Skin of body (tissue), 2 donors: ENCODE data around the gene PPP1R3E. TPM values are rescaled to one million over a fixed set of nuclear protein-coding genes. Genes with fewer than 3 reads are reported as not detected.
"Not testable (repeated sequence)": the region's sequence is repeated elsewhere in the genome, so short reads cannot be mapped to it uniquely, and the experiment has no call there.

ENCODE experiments used
- DNase-seq: peaks from one replicate; lab custom pipeline; 2025; lab: John Stamatoyannopoulos, UW
- total RNA-seq: library from RNA; depleted of rRNA; stranded (reverse); fragments of >200 nt; gene quantifications from one replicate; pipeline ENCODE4 v1.2.3, GENCODE V29; 2014

PPP1R3E gene, protein sequence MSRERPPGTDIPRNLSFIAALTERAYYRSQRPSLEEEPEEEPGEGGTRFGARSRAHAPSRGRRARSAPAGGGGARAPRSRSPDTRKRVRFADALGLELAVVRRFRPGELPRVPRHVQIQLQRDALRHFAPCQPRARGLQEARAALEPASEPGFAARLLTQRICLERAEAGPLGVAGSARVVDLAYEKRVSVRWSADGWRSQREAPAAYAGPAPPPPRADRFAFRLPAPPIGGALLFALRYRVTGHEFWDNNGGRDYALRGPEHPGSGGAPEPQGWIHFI
- total RNA-seq, result 6.0 TPM

DNA sequence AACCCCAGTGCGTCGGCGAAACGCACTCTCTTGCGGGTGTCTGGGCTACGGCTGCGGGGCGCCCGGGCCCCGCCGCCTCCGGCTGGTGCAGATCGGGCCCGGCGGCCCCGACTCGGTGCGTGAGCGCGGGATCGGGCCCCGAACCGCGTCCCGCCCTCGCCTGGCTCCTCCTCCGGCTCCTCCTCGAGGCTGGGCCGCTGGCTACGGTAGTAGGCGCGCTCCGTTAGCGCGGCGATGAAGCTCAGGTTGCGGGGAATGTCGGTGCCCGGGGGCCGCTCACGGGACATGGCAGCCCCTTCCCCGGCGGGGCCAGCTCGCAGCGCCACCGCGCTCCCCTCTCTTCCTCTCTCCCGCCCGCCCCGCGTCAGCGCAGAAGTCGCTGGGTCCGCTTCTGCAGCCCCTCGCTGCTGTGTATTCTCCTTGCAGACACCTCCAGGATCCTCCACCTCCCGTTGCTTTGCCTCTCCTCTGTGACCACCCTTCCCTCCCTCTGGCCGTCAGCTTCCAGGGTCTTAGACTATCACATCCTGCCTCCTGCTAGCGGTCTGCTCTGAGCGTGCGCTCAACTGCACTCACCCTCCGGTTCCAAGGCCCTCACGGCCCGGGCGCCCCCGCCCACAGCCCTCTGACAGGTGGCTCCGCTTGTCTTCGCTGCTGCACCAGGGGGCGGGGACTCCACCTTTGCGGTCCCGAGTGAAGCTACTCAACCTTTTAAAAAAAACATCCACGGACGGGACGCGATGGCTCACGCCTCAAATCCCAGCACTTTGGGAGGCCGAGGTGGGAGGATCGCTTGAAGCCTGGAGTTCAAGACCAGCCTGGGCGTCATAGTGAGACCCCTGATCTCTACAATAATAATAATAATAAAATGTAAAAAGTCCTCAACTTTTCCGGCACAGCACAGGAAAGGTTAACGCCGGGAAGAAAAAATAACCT is at the start of gene PPP1R3E:
Gene PPP1R3E, minus strand, starts transcription at position 570 of the 936 bp plus-strand sequence. Its CDS starts 283 bp downstream, at position 287.
- DNase-seq, result peak; percentile 42

DNA sequence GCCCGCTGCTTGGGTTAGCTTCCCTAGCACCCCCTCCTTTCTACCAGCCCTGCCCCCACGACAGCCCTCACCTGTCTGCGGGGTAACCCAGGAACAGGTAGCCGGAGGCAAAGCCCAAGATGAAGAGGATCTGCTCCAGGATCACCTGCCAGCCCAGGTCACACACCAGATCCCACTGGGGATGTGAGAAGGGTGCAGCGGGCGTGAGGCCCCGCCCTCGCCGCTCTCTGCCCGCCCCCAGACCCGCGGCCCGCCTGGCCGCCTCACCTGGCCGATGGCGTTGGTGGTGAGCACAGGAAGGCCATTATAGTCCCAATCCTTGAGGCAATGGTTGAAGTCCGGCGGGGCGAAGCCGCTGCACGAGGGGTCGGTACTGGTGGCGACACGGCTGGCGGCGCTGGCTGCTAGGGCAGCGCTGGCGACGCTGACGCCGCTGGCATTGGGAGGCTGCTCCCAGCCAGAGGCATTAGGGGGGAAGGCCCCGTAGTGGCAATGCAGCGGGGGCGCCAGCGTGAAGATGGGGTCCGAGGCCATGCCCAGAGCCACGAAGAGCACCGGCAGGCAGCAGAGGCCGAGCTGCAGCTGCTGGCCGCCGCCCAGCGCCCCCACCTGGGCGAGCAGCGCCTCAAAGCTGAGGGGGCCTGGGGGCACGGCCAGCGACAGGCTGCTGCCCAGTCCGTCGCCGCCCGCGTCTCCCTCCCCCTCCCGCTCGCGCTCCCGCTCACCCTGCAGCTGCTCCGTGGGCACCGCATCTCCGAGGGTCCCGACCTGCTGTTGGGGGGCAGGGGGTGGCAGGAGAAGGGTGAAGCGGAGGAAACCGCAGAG is 49.2 kb upstream of the PPP1R3E start:
- no peak for DNase-seq

DNA sequence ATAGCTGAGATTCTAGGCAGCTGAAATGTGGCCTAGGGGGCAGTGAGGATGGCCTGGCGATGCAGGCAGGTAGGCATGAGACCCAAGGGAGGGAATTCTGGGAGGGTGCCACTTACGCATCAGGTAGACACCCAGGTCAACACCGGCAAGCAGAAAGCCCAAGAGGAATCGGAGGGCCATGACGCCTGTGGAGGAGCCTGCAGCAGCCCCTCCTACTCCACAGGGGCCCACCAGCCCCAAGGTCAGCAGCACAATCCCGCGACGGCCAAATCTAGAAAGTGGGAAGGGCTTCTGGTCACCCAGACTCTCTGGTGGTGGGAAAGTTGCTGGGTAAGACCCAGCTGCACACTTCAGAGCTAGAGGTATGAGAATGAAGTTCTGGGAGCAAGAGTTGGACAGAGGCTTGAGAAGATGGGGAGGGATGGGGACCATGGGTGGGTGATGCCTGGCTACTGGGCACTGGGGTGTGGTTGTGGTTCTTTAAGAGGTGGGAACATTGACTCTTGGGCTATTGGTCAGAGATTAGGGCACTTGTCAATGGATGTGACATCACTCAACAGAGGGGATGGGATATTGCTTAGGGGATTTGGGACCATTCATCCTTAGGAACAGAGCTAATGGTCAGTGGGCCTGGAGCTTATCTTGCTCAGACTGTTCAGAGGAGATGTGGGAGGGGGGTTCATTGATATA is 46.6 kb upstream of the PPP1R3E start:
- DNase-seq, result no peak

DNA sequence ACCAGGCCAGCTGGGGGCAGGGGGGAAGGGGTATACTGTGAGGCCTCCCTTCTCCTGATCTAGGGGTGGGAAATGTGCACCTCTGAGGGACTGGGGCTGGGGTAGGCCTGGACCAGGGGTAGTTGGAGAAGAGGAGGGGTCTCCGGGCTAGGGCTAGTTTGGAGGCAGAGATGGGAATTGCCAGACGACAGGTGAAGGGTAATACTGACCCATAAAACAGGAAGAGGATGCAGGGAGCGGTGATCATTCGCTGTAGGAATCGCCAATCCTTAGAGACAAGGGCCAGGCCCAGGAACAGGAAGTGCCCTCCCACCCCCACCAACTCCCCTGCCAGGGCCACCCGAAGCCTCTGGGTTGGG is 45.6 kb upstream of the PPP1R3E start:
- no peak for DNase-seq

DNA sequence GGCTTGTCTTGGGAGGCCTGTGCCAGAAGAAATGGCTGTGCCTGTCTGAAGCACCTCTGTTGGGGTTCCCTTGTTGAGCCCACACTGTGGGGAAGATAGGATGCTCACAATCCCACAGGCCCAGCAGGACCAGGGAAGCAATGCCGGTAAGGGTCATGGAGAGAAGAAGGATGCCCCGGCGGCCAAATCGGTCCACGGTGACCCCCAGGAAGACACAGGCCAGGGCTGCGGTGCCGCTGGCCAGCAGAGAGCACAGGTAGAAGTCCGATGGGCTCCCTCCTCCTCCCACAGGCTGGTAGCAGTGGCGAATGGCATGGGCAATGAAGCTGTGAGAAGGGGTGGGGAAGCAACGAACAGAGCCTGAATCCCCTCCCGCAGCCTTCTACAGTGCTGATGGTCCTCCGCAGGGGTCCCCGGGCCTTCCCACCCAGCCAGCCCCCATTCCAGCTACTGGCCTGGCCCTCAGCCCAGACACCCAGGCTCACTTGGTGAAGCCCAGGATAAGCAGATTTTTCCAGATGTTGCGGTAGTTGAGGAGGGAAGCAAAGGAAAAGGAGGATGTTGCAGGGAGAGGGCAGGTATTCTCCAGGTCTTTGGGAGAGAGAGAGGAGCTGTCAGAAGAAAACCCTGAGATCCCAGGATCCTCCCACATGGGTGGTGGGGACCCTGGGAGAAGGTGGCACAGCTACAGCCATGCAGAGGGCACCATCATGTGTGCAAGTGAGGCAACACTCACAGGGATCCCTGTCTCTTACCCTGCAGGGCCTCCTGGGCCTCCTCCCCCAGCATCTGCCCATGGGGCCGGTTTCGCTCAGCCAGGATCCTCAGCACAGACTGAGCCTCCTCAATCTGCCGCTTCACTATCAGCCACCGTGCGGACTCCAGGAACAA is 45.0 kb upstream of the PPP1R3E start:
- no peak for DNase-seq

DNA sequence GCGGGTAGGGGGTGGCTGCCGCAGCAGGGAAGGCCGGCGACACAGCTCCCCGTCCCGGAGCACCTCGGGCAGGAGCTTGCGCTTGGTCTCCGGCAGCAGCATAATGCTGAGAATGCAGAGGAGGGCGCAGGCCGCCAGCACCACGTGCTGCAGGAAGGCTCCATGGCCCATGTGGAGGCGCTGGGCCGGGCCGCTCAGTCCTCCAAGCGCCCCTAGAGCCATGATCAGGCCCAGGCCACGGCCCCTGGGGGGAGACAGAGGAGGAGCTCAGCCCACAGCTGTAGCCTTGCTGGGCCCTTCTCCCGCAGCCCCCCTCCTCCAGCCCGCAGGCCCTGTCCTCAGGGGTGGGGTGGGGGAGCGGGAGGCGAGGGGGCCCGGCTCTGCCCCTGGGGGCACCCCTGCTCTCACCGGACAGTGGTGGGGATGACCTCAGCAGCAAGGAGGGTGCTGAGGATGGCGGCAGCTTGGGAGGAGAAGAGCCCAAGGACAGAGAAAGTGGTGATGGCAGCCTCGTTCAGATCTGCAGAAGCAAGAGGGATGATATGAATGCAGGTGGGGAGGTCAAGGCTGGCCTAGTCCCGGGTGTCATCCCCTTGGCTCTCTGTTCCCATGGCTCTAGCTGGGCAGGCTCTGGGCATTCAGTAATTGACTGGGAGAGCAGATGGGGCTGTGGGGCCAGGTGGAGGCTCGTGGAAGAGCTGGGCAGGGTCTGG is 44.2 kb upstream of the PPP1R3E start:
- no peak for DNase-seq

DNA sequence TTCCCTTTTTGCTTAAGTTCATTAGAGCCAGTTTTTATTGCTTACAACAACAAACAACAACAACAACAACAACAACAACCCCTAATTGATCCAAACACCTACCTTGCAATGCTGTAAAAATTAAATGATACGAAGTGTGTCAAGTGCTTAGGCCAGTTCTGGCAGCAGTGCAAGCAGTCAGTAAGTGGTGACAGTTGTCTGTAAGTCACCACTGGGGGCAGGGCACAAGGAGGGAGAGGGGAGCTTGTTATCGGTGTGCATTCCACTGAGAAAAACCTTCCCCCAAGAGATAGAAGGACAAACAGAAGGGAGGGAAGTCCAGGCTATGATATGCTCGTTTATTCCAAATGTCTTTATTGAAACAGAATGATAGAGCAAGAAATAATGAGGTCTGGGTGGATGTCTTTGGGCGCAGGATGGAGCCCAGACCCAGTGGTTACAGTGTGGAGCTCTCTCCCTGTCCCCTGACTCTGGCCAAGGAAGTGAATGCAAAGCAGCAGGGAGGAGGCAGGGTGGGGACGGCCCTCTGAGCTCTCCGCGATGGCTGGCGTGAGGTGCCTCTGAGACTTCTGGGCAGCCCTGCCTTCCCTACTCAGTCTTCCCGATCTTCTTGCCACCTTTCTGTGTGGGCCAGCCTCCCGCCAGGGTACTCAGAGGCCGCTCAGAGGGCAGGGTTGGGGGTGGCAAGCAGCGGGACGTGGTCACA is 43.5 kb upstream of the PPP1R3E start:
- DNase-seq, result no peak

DNA sequence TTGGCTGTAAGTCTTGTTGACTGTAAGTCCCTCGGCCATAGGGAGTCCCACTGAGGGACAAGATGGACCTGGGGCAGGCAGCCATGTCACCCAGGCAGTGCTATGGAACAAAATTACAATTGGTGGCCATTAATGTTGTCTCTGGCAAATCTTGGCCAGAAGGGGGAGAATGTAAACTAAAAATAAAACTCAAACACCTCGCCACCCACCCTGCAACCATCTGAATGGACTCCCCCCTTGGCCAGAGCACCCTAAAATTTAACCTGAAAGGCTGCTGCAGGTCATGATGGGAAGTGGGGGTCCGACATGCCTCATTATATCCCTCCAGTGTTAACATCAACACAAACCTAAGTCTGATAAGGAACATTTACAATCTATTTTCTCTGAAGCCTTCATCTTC is 41.8 kb upstream of the PPP1R3E start:
- no peak for DNase-seq

DNA sequence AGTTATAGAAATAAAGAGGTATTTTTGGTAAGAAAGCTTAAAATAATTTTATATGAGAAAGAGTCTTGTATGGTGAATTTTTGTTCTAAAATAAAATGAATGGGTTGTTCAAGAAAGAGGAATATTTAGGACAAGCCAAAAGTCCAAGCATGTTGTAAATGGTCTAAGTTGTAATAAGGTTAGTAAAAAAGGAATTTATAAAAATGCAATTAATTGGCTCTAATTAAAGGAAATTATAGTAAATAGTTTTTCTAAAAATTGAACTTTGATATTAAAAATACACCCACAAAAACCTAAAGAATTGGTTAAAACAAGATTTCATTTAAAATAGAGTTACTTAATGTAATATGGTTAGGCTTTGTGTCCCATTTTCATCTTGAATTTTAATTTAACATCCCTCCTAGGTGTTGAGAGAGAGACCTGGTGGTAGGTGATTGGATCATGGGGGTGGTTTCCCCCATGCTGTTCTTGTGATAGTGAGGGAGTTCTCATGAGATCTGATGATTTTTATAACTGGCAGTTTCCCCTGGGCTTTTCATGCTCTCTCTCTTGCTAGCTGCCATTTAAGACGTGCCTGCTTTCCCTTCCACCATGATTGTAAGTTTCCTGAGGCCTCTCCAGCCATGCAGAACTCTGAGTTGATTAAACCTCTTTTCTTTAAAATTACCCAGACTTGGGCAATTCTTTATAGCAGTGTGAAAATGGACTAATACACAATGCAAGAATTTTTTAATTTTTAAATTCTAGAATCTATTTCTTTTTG is 37.0 kb upstream of the PPP1R3E start:
- no peak for DNase-seq

DNA sequence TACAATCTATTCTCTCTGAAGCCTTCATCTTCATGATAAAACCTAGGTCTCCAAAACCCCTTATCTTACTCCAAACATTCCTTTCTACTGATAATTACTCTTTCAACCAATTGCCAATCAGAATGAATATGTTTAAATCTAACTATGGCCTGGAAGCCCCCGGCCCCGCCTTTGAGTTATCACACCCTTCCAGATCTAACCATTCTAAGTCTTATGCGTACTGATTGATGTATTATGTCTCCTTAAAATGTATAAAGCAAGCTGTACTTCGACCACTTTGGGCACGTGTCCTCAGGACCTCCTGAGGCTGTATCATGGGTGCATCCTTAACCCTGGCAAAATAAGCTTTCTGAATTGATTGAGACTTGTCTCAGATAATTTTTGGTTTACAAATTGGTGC is 33.0 kb upstream of the PPP1R3E start:
- DNase-seq, result no peak

DNA sequence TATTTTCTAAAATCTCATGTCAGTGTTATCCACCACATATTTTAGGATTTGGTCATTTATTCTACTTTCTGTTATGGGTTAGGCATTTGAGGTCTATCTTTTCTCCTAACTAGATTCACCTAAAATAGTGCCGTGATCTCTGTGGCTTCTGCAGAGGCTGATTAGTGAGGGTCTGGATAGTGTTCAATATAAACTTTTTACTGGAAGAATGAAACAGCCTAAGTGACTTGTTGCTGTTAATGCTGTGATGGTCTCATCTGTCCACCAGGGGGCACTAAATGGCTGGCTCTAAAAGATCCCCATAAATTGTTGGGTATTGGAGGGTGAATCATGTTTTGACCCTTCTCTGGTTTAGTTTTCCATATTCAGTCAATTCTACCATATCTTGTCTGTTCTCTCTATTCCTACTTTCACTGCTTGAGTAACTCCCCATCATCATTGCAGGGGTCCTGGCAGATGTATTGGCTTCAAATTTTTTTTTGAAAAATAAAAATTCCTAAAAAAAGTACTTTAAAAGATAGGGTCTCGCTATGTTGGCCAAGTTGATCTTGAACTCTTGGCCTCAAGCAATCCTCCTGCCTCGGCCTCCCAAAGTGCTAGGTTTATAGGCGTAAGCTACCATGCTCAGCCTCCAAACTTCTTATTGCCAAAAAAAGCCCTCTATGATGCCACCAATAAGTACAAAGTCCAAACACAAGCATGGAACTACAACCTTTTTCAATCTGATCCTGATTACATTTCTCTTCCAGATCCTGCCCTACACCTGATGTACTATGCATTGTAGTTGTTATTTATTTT is 25.5 kb upstream of the PPP1R3E start:
- peak; percentile 64 for DNase-seq

DNA sequence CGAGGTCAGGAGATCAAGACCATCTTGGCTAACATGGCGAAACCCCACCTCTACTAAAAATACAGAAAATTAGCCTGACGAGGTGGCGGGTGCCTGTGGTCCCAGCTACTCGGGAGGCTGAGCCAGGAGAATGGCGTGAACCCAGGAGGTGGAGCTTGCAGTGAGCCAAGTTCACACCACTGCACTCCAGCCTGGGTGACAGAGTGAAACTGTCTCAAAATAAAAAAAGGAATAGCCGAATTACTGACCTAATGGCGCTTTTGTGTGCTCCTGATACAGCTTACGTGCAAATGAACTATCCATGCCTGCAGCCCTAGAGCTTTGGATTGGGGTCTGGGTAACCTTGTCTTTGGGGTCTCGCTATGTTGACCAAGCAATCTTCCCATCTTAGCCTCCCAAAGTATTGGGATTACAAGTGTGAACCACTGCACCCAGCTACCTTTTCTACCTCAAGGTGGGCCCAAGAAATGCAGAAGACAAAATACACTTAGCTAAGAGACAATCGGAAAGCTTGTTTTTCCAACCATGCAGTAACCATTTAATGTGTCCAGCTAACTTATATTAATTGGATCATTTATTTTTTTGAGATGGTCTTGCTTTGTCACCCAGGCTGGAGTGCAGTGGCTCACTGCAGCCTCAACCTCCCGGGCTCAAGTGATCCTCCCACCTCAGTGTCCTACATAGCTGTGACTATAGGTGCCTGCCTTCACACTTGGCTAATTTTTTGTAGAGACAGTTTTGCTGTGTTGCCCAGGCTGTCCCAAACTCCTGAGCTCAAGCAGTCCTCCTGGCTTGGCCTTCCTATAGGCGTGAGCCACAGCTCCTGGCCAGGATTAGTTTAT is 24.1 kb upstream of the PPP1R3E start:
- DNase-seq, result no peak

DNA sequence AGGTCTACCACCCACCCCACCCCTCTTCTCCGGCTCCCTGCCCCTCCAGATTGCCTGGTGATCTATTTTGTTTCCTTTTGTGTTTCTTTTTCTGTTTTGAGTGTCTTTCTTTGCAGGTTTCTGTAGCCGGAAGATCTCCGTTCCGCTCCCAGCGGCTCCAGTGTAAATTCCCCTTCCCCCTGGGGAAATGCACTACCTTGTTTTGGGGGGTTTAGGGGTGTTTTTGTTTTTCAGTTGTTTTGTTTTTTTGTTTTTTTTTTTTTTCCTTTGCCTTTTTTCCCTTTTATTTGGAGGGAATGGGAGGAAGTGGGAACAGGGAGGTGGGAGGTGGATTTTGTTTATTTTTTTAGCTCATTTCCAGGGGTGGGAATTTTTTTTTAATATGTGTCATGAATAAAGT is 23.1 kb upstream of the PPP1R3E start:
- not testable (repeated sequence) for DNase-seq

DNA sequence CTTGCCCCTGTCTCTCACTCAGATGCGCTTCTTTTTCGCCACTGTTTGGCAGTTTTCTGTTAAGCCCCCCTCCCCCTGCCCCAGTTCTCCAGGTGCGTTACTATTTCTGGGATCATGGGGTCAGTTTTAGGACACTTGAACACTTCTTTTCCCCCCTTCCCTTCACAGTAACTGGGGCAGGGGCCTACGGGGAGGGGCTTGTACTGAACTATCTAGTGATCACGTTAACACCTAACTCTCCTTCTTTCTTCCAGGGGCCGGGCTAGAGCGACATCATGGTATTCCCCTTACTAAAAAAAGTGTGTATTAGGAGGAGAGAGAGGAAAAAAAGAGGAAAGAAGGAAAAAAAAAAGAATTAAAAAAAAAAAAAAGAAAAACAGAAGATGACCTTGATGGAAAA is 22.3 kb upstream of the PPP1R3E start:
- no peak for DNase-seq

DNA sequence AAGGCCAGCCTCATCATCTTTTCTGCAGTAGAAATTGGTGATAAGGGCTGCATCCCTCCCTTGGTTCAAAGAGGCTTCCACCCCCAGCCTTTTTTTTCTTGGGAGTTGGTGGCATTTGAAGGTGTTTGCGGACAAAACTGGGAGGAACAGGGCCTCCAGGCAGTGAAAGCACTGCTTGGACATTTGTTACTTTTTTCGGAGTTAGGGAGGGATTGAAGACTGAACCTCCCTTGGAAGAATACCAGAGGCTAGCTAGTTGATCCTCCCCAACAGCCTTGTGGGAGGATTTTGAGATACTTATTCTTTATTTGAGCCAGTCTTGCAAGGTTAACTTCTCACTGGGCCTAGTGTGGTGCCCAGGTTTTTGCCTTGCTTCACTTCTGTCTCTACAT is 21.8 kb upstream of the PPP1R3E start:
- DNase-seq, result no peak

DNA sequence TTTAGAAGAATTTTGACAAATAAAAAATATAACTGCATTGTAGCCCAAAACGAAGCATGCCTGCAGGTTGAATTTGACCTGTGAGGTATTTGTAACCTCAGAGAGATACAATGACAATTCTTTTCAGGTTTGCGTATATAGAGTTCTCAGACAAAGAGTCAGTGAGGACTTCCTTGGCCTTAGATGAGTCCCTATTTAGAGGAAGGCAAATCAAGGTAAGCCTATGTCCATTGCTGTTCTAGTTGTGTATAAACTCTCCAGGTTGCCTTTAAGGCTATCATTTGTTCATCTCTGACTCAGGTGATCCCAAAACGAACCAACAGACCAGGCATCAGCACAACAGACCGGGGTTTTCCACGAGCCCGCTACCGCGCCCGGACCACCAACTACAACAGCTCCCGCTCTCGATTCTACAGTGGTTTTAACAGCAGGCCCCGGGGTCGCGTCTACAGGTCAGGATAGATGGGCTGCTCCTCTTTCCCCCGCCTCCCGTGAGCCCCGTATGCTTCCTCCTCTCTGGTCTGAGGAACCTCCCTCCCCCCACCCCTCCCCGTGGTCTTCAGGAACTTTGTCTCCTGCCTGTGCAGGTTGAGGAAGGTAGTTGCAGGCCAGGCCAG is 21.3 kb upstream of the PPP1R3E start:
- DNase-seq, result no peak
